Right lobe of liver (tissue), 4 donors: ENCODE data around the gene GPC6.

Source experiments
- POLR2A ChIP-seq: fragments of 450-650 bp; IDR thresholded peaks from one replicate; pipeline ENCODE4 v1.6.1; 2017; ENCODE audit warnings: antibody characterized with exemption, mild to moderate bottlenecking
- TF ChIP-seq, protein P1 (sequence below), 4 donors: fragments of 200-600 bp in 3 of 4; fragments of 450-650 bp in 1 of 4; IDR thresholded peaks; one replicate each; pipeline versions ENCODE4 v1.5.1 to v1.8.0; 2016 to 2022; ENCODE audit warnings: antibody characterized with exemption in 4 of 4, mild to moderate bottlenecking in 2 of 4
- donor health status: DM: no; HTN: no; CAD: no.
- donor health status: DM: no; HTN: no; CAD: no.
- donor health status: DM: no; HTN: yes; CAD: no.

GRCh38 chr13:93689333-93689732 lies 462.7 kb downstream of the GPC6 start:
- TF ChIP-seq POLR2A = no peak
- TF ChIP-seq, protein P1, sequence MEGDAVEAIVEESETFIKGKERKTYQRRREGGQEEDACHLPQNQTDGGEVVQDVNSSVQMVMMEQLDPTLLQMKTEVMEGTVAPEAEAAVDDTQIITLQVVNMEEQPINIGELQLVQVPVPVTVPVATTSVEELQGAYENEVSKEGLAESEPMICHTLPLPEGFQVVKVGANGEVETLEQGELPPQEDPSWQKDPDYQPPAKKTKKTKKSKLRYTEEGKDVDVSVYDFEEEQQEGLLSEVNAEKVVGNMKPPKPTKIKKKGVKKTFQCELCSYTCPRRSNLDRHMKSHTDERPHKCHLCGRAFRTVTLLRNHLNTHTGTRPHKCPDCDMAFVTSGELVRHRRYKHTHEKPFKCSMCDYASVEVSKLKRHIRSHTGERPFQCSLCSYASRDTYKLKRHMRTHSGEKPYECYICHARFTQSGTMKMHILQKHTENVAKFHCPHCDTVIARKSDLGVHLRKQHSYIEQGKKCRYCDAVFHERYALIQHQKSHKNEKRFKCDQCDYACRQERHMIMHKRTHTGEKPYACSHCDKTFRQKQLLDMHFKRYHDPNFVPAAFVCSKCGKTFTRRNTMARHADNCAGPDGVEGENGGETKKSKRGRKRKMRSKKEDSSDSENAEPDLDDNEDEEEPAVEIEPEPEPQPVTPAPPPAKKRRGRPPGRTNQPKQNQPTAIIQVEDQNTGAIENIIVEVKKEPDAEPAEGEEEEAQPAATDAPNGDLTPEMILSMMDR (IDR thresholded peaks at IDR 0.05) = no peak
